SIG-M5 (cell line): ENCODE measurements around the gene CDK5.
"Not testable (repeated sequence)": the region's sequence is repeated elsewhere in the genome, so short reads cannot be mapped to it uniquely, and the experiment has no call there.

Source experiments
- DNase-seq: peaks from one replicate; lab custom pipeline; 2025; lab: John Stamatoyannopoulos, UW

CDK5 gene

GRCh38 chr7:151013733-151014497 is 43.8 kb downstream of the CDK5 start:
- DNase-seq = peak; percentile 19

GRCh38 chr7:151013356-151013732 is 44.4 kb downstream of the CDK5 start:
- no peak for DNase-seq

GRCh38 chr7:151012911-151013347 is 44.8 kb downstream of the CDK5 start:
- no peak for DNase-seq

GRCh38 chr7:151012031-151012692 is 45.5 kb downstream of the CDK5 start:
- DNase-seq = no peak

- not testable (repeated sequence) for DNase-seq
Observed at GRCh38 chr7:151011616-151012015, 46.1 kb downstream of the CDK5 start.

GRCh38 chr7:151011097-151011409 is 46.6 kb downstream of the CDK5 start:
- no peak for DNase-seq

GRCh38 chr7:151010307-151011096 is 47.2 kb downstream of the CDK5 start:
- DNase-seq = no peak

- no peak for DNase-seq
Observed at GRCh38 chr7:151010037-151010306, 47.7 kb downstream of the CDK5 start.

- DNase-seq = no peak
Observed at GRCh38 chr7:151009327-151010036, 48.2 kb downstream of the CDK5 start.

- no peak for DNase-seq
Observed at GRCh38 chr7:151008511-151009323, 49.0 kb downstream of the CDK5 start.

GRCh38 chr7:151008143-151008510 is 49.6 kb downstream of the CDK5 start:
- DNase-seq = no peak

- DNase-seq = no peak
Observed at GRCh38 chr7:151007469-151007898, 50.2 kb downstream of the CDK5 start.

- no peak for DNase-seq
Observed at GRCh38 chr7:151006590-151007300, 51.0 kb downstream of the CDK5 start.

GRCh38 chr7:151005566-151005965 is 52.1 kb downstream of the CDK5 start:
- DNase-seq = no peak
